Activated CD4-positive, alpha-beta memory T cell treated with anti-CD3 and anti-CD28 coated beads for 36 hours (primary cell): ENCODE results near the gene CD69. TPM values are rescaled to one million over a fixed set of nuclear protein-coding genes. Genes with fewer than 3 reads are reported as not detected.

ENCODE experiments used
- CTCF ChIA-PET: fragments of 350-600 bp; sonication (Branson Sonifier 250); formaldehyde crosslinking; loops from one replicate; lab custom pipeline; 2021; ENCODE audit warnings: antibody characterized with exemption, inconsistent platforms; lab: Charles Lee
- POLR2A ChIA-PET: fragments of 350-600 bp; sonication (Branson Sonifier 250); formaldehyde crosslinking; loops from one replicate; lab custom pipeline; 2021; ENCODE audit warnings: antibody characterized with exemption; lab: Charles Lee
- DNase-seq: peaks from one replicate; pipeline ENCODE4 v3.0.0-alpha.2; 2020
- H3K27ac Mint-ChIP-seq: one replicate; pipeline ENCODE4 v1.8.0; 2021; ENCODE audit warnings: mixed read lengths
- H3K27me3 Mint-ChIP-seq: one replicate; pipeline ENCODE4 v1.8.0; 2021; ENCODE audit warnings: mixed read lengths
- H3K36me3 Mint-ChIP-seq: one replicate; pipeline ENCODE4 v1.8.0; 2021; ENCODE audit warnings: mixed read lengths
- H3K4me1 Mint-ChIP-seq: one replicate; pipeline ENCODE4 v1.8.0; 2021; ENCODE audit warnings: low read depth, mixed read lengths
- H3K4me3 Mint-ChIP-seq: one replicate; pipeline ENCODE4 v1.8.0; 2021; ENCODE audit warnings: mild to moderate bottlenecking, mixed read lengths
- H3K9me3 Mint-ChIP-seq: one replicate; pipeline ENCODE4 v1.8.0; 2021; ENCODE audit warnings: mixed read lengths
- intact Hi-C: fragments of 100-400 bp; cut with micrococcal nuclease; formaldehyde crosslinking; loops from one replicate; pipeline ENCODE4 v1.15.1; 2023
- total RNA-seq, 2 experiments: library from RNA; stranded (reverse); gene quantifications; one replicate each; pipeline ENCODE4 v1.2.3, GENCODE V29; 2021

Gene CD69
- total RNA-seq, 2 experiments from 2014 or later: 118 to 120 TPM

GRCh38 chr12:9736936-9737705 lies 23.6 kb downstream of the CD69 start:
- Mint-ChIP-seq H3K9me3 (peaks cover 2% of the 10 kb centered on the region), H3K4me1 (peaks cover 63% of the 10 kb centered on the region), H3K36me3 (peaks cover 14% of the 10 kb centered on the region), H3K4me3 (no peak overlapping the region), H3K27me3 (no peaks in the 10 kb centered on the region), H3K27ac (peak overlapping the region; percentile 52)
- POLR2A ChIA-PET: no interaction called here
- CTCF ChIA-PET: interaction anchor here (1.3 kb wide), 1 partner anchor 13 kb away, joined by 8 read pairs; no protein-coding TSS in a partner anchor
- no peak for DNase-seq
- intact Hi-C loops: loop anchor here (10.0 kb wide), 1 partner anchor 372 kb away; no protein-coding TSS in a partner anchor

- Mint-ChIP-seq H3K27me3 (no peaks in the 10 kb centered on the region), H3K9me3 (peaks cover 2% of the 10 kb centered on the region), H3K27ac (no peak overlapping the region), H3K4me3 (no peak overlapping the region), H3K36me3 (peaks cover 14% of the 10 kb centered on the region), H3K4me1 (peaks cover 66% of the 10 kb centered on the region)
- DNase-seq: no peak
- intact Hi-C loops: loop anchor here (10.0 kb wide), 1 partner anchor 371 kb away; no protein-coding TSS in a partner anchor
- CTCF ChIA-PET: interaction anchor here (1.3 to 2.5 kb wide), 2 partner anchors 15 to 27 kb away, joined by 4 to 10 read pairs; no protein-coding TSS in a partner anchor
- POLR2A ChIA-PET: no interaction called here
Observed at GRCh38 chr12:9735601-9736000, 25.1 kb downstream of the CD69 start.

- peak within 1 kb of the TSS; percentile 83 for H3K4me3 Mint-ChIP-seq
- intact Hi-C loops: loop anchor here (1.0 to 10.0 kb wide), 6 partner anchors 8 to 368 kb away; partner anchors contain the start of gene CD69
- peaks cover 50% of the 10 kb centered on the region for H3K4me1 Mint-ChIP-seq
- ChIA-PET POLR2A (interaction anchor here (0.6 to 1.4 kb wide), 3 partner anchors 8 to 59 kb away, joined by 3 to 4 read pairs (median 3); no protein-coding TSS in a partner anchor), CTCF (interaction anchor here (0.6 to 4.8 kb wide), 5 partner anchors 9 to 628 kb away, joined by 4 to 45 read pairs (median 5); no protein-coding TSS in a partner anchor)
- peaks cover 7% of the 10 kb centered on the region for H3K36me3 Mint-ChIP-seq
- DNase-seq: no peak
- H3K27ac Mint-ChIP-seq: peak within 1 kb of the TSS; percentile 93
- H3K27me3 Mint-ChIP-seq: no peaks in the 10 kb centered on the region
- no peaks in the 10 kb centered on the region for H3K9me3 Mint-ChIP-seq
Observed at GRCh38 chr12:9732921-9733461, 27.7 kb downstream of the CD69 start, which contains the start of gene CLECL1. CLECL1 (minus strand) TSS chr12:9733097.

- peaks cover 7% of the 10 kb centered on the region for H3K36me3 Mint-ChIP-seq
- H3K9me3 Mint-ChIP-seq: no peaks in the 10 kb centered on the region
- intact Hi-C loops: loop anchor here (2.0 to 10.0 kb wide), 4 partner anchors 29 to 367 kb away; partner anchors contain the start of gene CD69
- CTCF ChIA-PET: interaction anchor here (1.0 to 4.8 kb wide), 3 partner anchors 11 to 66 kb away, joined by 4 to 45 read pairs (median 5); no protein-coding TSS in a partner anchor
- POLR2A ChIA-PET: interaction anchor here (1.0 to 3.1 kb wide), 5 partner anchors 9 to 84 kb away, joined by 4 to 12 read pairs (median 5); partner anchors contain the start of gene CD69
- no peaks in the 10 kb centered on the region for H3K27me3 Mint-ChIP-seq
- DNase-seq: no peak
- H3K4me3 Mint-ChIP-seq: peak overlapping the region; percentile 70
- peaks cover 40% of the 10 kb centered on the region for H3K4me1 Mint-ChIP-seq
- peak overlapping the region; percentile 93 for H3K27ac Mint-ChIP-seq
Observed at GRCh38 chr12:9731797-9732196, 28.9 kb downstream of the CD69 start.

- Mint-ChIP-seq H3K27ac (peak overlapping the region; percentile 93), H3K9me3 (no peaks in the 10 kb centered on the region), H3K27me3 (no peaks in the 10 kb centered on the region), H3K36me3 (peaks cover 7% of the 10 kb centered on the region), H3K4me1 (peaks cover 37% of the 10 kb centered on the region), H3K4me3 (peak overlapping the region; percentile 70)
- no peak for DNase-seq
- intact Hi-C loops: loop anchor here (10.0 kb wide), 1 partner anchor 367 kb away; no protein-coding TSS in a partner anchor
- CTCF ChIA-PET: interaction anchor here (1.0 to 4.8 kb wide), 5 partner anchors 11 to 67 kb away, joined by 3 to 45 read pairs (median 4); no protein-coding TSS in a partner anchor
- POLR2A ChIA-PET: interaction anchor here (1.0 to 3.1 kb wide), 6 partner anchors 10 to 84 kb away, joined by 4 to 13 read pairs (median 5); partner anchors contain the start of genes CD69 and CLEC2D
Observed at GRCh38 chr12:9731393-9731792, 29.3 kb downstream of the CD69 start.

- Mint-ChIP-seq H3K27me3 (no peaks in the 10 kb centered on the region), H3K36me3 (peaks cover 7% of the 10 kb centered on the region), H3K4me1 (peaks cover 35% of the 10 kb centered on the region), H3K27ac (peak overlapping the region; percentile 93), H3K9me3 (no peaks in the 10 kb centered on the region), H3K4me3 (peak overlapping the region; percentile 70)
- intact Hi-C loops: loop anchor here (10.0 kb wide), 1 partner anchor 366 kb away; no protein-coding TSS in a partner anchor
- ChIA-PET POLR2A (interaction anchor here (1.6 to 3.1 kb wide), 4 partner anchors 11 to 83 kb away, joined by 5 to 13 read pairs (median 8); partner anchors contain the start of gene CLEC2D), CTCF (interaction anchor here (1.0 to 4.8 kb wide), 5 partner anchors 12 to 399 kb away, joined by 3 to 45 read pairs (median 4); no protein-coding TSS in a partner anchor)
- no peak for DNase-seq
Observed at GRCh38 chr12:9730591-9730990, 30.1 kb downstream of the CD69 start.

- Mint-ChIP-seq H3K4me1 (peaks cover 35% of the 10 kb centered on the region), H3K4me3 (peak overlapping the region; percentile 32), H3K36me3 (peaks cover 7% of the 10 kb centered on the region), H3K27ac (peak overlapping the region; percentile 45), H3K9me3 (no peaks in the 10 kb centered on the region), H3K27me3 (no peaks in the 10 kb centered on the region)
- CTCF ChIA-PET: interaction anchor here (1.0 to 4.8 kb wide), 7 partner anchors 12 to 398 kb away, joined by 3 to 45 read pairs (median 4); no protein-coding TSS in a partner anchor
- POLR2A ChIA-PET: interaction anchor here (0.8 to 3.1 kb wide), 6 partner anchors 11 to 82 kb away, joined by 3 to 13 read pairs (median 6); partner anchors contain the start of gene CLEC2D
- intact Hi-C loops: loop anchor here (10.0 kb wide), 1 partner anchor 365 kb away; no protein-coding TSS in a partner anchor
- no peak for DNase-seq
Observed at GRCh38 chr12:9730011-9730410, 30.7 kb downstream of the CD69 start.

- Mint-ChIP-seq H3K4me3 (no peak overlapping the region), H3K27ac (no peak overlapping the region), H3K36me3 (peaks cover 7% of the 10 kb centered on the region), H3K4me1 (peaks cover 35% of the 10 kb centered on the region), H3K27me3 (no peaks in the 10 kb centered on the region), H3K9me3 (no peaks in the 10 kb centered on the region)
- intact Hi-C loops: no loop called here
- CTCF ChIA-PET: interaction anchor here (0.6 to 1.3 kb wide), 4 partner anchors 21 to 177 kb away, joined by 3 to 8 read pairs (median 4); no protein-coding TSS in a partner anchor
- no peak for DNase-seq
- POLR2A ChIA-PET: interaction anchor here (0.6 to 3.1 kb wide), 5 partner anchors 12 to 81 kb away, joined by 3 to 13 read pairs (median 6); partner anchors contain the start of gene CLEC2D
Observed at GRCh38 chr12:9729082-9729481, 31.6 kb downstream of the CD69 start.

- ChIA-PET POLR2A (no interaction called here), CTCF (no interaction called here)
- Mint-ChIP-seq H3K27me3 (no peaks in the 10 kb centered on the region), H3K4me1 (peaks cover 28% of the 10 kb centered on the region), H3K4me3 (peak overlapping the region; percentile 34), H3K27ac (no peak overlapping the region), H3K9me3 (no peaks in the 10 kb centered on the region), H3K36me3 (peaks cover 2% of the 10 kb centered on the region)
- DNase-seq: no peak
- intact Hi-C loops: no loop called here
Observed at GRCh38 chr12:9727813-9728212, 32.9 kb downstream of the CD69 start.

- H3K36me3 Mint-ChIP-seq: peaks cover 7% of the 10 kb centered on the region
- intact Hi-C loops: no loop called here
- POLR2A ChIA-PET: no interaction called here
Observed at GRCh38 chr12:9725213-9725870, 35.4 kb downstream of the CD69 start.

More at GRCh38 chr12:9725213-9725870, 35.4 kb downstream of the CD69 start:
- H3K4me3 Mint-ChIP-seq: peak overlapping the region; percentile 25
- no peak overlapping the region for H3K27ac Mint-ChIP-seq
- CTCF ChIA-PET: interaction anchor here (0.9 to 2.2 kb wide), 4 partner anchors 16 to 17 kb away, joined by 3 to 11 read pairs (median 8); no protein-coding TSS in a partner anchor
- peaks cover 23% of the 10 kb centered on the region for H3K4me1 Mint-ChIP-seq
- no peaks in the 10 kb centered on the region for H3K27me3 Mint-ChIP-seq
- no peaks in the 10 kb centered on the region for H3K9me3 Mint-ChIP-seq
- no peak for DNase-seq
